Fibroblast of skin of scalp (primary cell): ENCODE results near the gene SLC39A3.

Experiments used
- DNase-seq: peaks from one replicate; pipeline ENCODE4 v3.0.0-alpha.2; 2013

The SLC39A3 gene

DNA sequence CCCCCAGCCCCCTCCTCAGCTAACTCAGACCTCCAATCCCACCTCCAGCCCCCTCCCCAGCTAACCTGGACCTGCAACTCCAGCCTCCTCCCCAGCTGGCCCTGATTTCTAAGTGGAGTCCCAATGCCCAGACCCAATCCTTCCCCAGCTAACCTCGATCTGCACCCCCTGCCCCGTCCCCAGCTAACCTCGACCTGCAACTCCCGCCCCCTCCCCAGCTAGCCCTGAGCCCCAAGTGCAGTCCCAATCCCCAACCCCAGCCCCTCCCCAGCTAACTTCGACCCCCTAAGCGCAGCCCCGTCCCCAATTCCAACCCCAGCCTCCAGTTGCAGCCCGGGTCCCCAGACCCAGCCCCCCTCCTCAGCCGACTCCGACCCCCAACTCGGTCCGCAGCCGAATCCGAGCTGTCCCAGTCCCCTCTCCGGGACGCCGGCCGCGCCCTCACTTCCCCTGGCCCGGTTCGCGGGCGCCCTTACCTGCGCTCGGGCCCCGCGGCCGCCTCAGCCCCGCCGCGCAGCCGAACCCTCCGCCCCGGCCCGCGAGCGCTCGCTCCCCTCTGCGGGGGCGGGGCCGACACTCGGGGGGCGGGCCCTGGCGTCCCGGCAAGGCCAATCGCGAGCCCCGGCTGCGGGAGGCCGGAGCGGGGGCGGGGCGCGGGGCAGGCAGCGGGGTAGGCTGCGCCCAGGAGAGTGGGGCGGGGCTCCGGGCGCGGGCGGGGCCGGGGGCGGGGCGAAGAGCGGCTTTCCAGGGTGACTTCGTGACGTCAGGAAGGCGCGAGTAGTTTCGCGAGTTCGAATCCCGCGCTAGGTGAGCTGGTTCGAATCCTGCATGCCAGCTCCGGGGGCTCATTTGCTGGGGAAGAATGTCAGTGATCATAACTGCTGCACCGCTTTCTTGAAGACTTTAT lies 37.4 kb downstream of the SLC39A3 start, which contains the start of gene GNG7:
TSS of gene GNG7 (minus strand) at position 525 of the 907 bp plus-strand sequence. CDS start 182,006 bp downstream, outside the sequence.
- peak; percentile 87 for DNase-seq

DNA sequence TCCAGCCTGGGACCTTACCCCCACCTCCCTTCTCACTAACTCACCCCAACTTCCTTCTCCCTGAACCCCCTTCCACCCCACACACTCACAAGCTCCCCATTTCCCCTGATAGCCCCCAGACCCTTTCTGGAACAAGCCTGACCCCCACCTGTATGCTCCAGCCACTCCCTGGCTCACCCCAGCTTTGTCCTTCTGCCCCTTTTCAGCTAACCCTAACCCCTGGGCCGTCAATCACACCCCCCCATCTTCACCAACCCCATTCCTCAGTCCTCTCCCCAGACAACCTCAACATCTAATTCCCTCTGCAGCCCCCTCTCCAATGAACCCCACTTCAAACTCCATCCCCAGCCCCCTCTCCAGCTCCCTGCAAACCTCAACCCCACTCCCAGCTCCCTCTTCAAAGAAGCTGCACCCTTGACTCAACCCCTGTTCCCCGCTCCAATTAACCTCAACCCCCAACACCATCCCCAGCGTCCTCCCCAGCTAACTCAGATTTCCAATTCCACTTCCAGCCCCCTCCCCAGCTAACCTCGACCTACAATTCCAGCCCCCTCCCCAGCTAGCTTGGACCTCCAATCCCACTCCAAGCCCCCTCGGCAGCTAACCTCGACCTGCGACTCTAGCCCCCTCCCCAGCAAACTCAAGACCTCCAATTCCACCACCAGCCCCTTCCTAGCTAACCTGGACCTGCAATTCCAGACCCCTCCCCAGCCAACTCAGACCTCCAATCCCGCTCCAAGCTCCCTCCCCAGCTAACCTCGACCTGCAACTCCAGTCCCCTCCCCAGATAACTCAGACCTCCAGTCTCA lies 38.3 kb downstream of the SLC39A3 start:
- no peak for DNase-seq

DNA sequence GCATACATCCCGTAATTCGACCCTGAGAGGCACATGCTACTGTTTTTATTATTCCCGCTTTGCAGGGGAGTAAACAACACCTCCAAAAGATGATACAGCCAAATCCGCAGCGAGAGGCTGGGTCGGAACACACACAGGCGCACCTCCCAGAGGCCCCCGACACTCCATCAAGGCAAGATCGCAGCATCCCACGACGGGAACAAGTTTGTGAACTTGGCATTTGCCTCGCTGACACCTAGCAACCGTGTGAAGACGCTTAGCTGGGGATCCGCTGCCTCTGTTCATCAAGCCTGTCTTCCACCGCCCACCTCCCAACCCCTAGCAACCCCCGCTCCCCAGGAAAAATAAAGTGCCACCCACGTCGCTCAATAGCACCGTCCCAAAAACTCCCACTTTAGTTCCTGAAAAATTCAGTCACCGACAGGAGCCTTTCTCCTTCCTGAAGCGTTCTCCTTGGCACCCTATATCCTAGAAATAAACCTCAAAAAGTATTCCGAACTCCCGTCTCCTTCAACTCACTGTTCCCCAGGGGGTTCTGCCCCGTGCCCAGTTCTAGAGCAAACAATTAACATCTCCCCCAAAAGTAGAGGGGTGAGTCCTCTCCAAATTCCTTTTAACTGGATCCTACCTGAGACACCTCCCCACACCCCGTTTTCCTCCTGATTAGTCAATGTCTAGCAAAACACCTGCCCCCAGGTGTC lies 39.0 kb downstream of the SLC39A3 start:
- DNase-seq: no peak

DNA sequence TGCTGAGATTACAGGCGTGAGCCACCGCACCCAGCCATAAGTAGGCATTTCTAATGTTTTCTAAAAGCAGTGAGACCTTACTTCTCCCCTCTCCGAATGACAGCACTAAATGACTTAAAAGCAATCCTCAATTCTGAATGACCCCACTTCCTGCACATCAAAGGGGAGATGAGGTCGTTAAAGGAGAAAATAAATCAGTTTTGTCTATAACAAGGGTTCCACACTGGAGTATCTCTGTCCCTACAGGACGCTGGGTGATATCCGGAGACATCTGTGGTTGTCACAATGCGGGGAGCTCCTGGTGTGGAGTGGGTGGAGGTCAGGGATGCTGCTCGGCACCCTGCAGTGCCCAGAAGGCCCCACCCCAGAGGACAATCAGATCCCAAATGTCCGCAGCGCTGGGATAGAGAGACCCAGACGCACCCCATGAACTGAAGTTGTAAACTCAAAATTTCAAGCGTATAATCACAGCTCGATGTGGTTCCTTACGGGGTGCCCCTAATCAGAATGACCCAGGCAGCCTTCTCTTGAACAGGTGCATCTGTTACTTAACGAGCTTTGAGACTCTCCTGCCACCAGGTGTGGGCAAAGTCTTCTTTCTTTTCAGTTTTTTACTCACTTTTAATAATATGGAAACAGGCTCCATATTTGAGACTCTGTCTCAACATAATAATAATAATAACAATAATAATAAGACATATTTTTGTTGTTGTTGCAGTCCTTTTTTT lies 40.2 kb downstream of the SLC39A3 start:
- DNase-seq: no peak

DNA sequence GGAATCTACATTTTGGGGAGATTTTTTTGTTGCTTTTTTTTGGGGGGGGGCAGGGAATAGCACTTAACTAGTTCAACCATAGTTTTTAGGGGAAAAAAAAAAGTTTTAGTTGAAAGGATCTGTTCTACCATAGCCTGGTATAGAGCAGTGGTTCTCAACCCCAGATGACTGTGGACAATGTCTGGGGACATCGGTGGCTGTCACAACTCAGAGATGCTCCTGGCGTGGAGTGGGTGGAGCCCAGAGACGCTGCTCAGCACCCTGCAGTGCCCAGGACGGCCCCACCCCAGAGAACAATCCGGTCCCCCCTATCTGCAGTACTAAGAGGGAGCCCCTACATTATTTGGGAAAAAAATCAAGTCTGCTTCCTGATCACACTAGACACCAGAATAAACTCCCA lies 45.6 kb downstream of the SLC39A3 start:
- no peak for DNase-seq

DNA sequence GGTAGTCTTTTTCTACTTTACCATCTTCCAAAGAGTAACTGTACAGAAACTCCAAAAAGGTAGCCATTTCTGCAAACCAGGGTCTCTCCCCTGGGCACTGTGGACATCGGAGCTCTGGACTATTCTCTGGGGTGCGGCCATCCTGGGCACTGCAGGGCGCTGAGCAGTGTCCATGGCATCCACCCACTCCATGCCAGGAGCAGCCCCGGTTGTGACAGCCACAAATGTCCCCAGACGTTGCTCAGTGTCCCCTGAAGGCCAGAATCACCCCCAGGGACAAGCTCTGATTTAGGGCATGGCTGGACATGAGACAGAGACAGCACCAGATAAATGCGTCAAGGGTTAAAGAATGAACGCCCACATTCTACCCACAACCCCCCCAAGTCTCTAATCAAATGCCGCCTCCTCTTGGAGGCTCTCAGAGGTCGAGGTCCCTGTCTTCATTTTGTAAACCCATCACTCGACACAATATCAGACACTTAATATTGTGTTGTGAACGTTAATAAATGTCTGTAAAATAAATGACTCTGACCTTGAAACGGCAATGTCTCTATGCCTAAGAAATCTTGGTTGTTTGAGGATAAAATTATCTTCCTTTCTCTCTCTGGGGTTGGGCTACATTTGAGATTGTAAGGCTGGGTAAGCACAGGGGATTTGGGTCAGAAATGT lies 46.2 kb downstream of the SLC39A3 start:
- DNase-seq: no peak

DNA sequence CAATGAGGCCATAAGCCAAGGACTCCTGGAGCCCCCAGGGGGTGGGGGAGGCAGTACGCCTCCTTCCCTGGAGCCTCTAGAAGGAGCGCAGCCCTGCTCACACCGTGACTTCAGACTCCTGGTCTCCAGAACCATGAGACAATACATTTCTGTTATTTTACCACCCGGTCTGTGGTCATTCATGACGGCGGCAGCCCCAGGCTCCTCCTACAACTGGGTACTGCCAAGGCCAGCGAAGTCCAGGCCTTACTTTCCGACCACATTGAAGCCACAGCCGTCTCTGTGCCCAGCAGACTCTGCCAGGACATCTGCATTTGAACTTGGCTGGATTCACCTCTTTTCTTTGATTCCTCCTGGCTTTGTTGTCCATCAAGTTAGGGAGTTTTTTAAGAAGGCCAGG lies 47.9 kb downstream of the SLC39A3 start:
- no peak for DNase-seq

DNA sequence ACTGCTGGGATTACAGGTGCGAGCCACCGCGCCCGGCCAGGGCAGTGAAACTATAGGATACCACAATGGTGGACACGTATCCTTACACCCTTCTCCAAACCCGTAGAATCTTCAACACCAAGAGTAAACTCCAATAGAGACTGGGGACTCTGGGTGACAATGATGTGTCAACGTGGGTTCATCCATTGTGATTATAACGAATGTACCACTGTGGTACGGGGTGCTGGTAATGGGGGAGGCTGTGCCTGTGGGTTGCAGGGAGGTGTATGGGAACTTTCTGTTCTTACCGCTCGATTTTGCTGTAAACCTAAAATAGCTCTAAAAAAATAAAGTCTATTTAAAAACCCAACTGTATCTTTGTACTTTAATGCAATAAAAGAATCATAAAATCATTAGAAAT lies 49.0 kb downstream of the SLC39A3 start:
- DNase-seq: no peak

DNA sequence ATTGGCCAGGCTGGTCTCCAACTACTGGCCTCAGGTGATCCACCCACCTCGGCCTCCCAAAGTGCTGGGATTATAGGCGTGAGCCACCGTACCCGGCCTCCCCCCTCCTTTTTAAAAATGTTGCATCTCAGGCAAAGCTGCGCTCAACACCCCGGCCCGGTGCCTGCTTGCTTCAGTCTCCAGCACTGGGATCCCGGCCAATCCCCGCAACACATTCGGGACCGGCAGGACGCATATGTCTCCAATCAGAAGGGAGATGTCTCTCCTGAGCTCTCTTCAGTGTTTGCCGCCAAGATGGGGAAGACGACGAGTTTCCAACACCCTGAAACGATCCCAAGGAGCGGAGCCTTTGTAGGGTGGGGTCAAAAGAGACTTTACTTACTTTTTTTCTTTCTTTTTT lies 53.5 kb downstream of the SLC39A3 start:
- DNase-seq: no peak

DNA sequence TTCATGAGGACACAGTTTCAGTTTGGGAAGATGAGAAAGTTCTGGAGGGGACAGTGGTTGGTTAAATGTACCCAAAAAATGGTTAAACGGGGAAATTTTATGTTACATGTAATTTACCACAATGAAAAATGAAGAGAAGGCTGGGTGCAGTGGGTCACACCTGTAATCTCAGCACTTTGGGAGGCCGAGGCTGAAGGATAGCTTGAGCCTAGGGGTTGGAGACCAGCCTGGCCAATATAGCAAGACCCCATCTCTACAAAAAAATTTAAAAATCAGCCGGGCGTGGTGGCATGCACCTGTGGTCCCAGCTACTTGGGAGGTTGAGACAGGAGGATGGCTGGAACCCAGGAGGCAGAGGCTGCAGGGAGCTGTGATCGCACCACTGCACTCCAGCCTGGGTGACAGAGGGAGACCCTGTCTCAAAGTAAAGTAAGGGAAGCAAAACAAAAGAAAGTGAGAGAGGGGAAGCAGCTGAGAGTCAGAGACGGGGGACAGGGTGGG lies 54.6 kb downstream of the SLC39A3 start:
- no peak for DNase-seq

DNA sequence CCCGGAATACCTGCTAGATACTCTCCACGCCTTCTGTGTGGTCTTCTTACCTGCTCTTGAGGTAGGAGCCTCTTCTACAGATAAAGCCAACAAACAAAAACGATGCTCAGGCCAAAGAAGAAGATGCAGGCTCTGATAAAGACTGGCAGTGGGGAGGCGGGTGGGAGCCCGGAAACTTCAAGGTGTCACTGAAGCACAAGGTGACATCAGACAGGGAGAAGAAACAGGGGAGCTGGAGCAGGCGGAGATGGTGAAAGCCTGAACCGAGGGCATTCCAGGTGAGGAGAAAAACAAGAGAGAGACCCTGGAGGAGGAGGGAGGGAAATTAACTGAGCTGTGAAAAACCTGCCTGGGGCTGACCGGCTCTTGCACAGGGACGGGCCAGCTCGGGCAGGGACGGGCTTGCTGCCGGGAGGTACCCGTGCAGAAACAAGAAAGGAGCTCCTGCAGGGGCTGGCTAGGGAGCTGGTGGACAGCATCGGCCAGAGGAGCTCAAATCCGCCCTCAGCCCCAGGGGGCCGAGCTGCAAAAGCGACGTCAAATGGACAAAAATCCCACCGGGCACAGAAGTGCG lies 56.3 kb downstream of the SLC39A3 start:
- DNase-seq: no peak
